GM12874 (cell line): ENCODE measurements around the gene SLC10A3.

Experiments
- TF ChIP-seq, protein P1 (sequence below): IDR thresholded peaks from 2 replicates; pipeline ENCODE4 v1.5.1; 2011; ENCODE audit warnings: low read depth, mild to moderate bottlenecking, control low read depth, low read length, moderate library complexity; ENCODE audit not compliant: insufficient read depth

The SLC10A3 gene

GRCh38 chrX:154440623-154441357 lies 49.6 kb downstream of the SLC10A3 start:
- TF ChIP-seq, protein P1, sequence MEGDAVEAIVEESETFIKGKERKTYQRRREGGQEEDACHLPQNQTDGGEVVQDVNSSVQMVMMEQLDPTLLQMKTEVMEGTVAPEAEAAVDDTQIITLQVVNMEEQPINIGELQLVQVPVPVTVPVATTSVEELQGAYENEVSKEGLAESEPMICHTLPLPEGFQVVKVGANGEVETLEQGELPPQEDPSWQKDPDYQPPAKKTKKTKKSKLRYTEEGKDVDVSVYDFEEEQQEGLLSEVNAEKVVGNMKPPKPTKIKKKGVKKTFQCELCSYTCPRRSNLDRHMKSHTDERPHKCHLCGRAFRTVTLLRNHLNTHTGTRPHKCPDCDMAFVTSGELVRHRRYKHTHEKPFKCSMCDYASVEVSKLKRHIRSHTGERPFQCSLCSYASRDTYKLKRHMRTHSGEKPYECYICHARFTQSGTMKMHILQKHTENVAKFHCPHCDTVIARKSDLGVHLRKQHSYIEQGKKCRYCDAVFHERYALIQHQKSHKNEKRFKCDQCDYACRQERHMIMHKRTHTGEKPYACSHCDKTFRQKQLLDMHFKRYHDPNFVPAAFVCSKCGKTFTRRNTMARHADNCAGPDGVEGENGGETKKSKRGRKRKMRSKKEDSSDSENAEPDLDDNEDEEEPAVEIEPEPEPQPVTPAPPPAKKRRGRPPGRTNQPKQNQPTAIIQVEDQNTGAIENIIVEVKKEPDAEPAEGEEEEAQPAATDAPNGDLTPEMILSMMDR: no peak

DNA sequence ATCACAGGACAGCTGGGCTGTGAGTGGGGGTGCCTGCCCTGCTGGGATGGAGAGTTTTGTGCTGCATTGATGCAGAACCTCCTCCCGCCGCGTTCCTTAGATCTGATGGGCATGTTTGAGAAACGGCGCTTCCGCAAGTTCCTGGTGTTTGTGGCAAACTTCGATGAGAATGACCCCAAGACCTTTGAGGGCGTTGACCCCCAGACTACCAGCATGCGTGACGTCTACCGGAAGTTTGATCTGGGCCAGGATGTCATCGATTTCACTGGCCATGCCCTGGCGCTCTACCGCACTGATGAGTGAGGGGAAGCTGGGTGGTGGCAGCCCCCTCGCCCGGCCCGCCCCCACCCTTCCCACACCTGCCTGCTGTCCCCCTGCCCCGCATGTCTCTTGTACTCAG lies 50.6 kb downstream of the SLC10A3 start:
- TF ChIP-seq, protein P1: no peak

DNA sequence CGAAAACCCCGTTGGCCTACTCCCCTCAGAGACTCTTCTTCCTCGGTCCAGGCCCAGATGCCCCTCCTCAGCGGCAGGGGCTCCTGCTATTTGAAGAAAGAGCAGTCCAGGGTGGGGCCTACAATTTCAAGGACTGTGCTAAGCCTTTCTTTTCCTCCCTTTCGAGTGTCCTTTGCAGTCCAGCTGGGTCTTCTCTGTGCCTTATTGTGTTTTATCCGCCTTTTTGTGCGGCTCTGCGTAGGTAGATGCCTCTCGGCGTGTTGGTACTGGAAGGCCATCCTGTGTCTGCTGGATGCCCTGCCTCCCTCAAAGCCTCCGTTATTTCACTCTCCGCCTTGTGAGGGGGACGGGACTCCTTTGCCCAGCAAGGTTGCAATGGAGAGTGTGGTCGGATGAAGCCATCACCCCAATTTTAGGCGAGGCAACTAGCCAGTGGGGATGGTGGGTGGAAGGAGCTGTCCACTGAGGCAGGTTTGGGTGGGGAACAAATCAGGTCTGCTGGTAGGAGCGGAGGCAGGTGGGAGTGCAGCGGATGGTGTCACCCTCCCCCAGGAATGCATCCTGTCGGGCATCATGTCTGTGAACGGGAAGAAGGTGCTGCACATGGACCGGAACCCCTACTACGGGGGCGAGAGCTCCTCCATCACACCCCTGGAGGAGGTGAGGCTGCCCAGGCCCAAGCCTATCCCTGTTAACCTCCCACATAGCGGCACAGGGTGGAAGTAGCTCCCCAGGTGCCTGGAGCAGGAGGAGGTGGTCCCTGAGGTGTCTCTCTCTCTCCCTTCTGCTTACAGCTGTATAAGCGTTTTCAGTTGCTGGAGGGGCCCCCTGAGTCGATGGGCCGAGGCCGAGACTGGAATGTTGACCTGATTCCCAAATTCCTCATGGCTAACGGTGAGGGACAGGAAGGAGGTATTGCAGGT lies 52.2 kb downstream of the SLC10A3 start:
- TF ChIP-seq, protein P1: no peak
